Stimulated activated CD4-positive, alpha-beta T cell treated with anti-CD3 and anti-CD28 coated beads, Interleukin-4, amount 100 ng/mL, for 1 hour (primary cell): Measurements from ENCODE around the gene PCAT7.
"Not testable (repeated sequence)": the region's sequence is repeated elsewhere in the genome, so short reads cannot be mapped to it uniquely, and the experiment has no call there.

Experiments
- DNase-seq: peaks from one replicate; pipeline ENCODE4 v3.0.0-alpha.2; 2020

PCAT7 gene

GRCh38 chr9:94564279-94564678, 9.4 kb downstream of the PCAT7 start:
- DNase-seq = not testable (repeated sequence)

- DNase-seq = no peak
These were observed 11.7 kb downstream of the PCAT7 start for GRCh38 chr9:94566550-94566949.

DNA sequence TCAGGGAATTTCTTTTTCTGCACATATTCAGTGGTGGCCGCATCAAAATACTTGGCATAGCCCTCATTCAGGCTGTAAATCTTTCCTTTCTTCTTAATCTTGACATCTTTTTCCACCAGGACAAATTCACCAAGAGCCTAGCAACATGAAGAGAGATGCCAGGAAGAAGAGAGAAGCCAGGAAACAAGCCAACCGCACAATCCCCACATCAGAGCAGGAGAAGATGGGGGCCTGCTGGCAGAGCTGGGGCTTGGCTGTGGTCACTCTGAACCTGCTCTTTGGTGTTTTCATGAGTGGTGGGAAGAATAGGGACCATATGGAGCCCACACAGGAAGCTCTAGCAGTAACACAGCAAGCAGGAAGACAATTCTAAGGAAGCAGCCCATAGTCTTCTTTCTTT, 12.4 kb downstream of the PCAT7 start:
- DNase-seq = no peak

DNA sequence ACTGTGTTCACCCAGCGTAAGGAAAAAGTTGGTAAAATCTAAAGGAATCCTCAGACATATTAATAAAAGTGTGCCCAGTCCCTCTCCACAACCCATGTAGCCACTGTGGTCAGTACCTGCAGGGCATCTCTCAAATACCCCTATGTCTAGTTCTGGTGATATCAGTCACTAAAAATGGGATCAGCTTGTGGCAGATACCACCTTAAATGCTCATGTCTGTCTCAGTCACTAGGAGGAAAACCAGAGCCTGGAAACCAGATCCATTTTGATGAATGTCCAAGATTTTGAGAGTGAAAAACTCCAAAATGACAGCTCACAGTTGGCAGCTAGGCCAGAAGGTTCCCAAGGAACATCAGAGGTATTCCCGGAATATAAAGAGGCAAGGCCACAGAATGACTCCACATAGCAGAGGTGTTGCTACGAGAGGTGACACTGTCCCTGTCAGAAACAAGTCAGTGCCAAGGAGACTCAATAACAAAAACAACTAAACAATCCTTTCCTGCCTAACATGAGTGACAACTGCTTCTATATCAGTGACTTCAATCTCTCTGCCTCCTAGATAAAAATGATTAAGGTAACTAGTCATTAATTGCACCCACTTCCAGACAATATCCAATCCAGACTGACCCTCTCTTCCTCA, 13.5 kb downstream of the PCAT7 start:
- no peak for DNase-seq

- DNase-seq = no peak
These were observed 14.3 kb downstream of the PCAT7 start for GRCh38 chr9:94568972-94569712.

DNA sequence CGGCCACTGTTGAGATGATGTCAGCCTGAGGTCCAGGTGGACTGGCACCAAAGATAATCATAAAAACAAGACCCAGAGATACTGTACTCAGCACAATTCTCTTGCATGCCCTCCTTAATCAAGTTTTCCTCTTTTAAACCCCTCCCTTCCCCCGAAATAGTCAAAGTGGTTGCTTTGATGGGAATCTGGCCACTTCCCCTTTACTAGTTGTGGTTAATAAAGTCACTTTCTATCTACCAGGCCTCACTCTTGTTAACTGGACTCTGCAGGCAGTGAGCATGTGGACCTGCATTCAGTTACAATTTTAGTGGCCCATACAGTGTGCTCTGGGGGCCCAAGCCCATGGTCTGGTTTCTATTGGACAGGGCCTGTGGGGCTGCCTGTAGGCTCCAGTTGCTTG, 21.2 kb downstream of the PCAT7 start:
- DNase-seq = no peak

- no peak for DNase-seq
These were observed 22.2 kb downstream of the PCAT7 start for GRCh38 chr9:94577036-94577435.

DNA sequence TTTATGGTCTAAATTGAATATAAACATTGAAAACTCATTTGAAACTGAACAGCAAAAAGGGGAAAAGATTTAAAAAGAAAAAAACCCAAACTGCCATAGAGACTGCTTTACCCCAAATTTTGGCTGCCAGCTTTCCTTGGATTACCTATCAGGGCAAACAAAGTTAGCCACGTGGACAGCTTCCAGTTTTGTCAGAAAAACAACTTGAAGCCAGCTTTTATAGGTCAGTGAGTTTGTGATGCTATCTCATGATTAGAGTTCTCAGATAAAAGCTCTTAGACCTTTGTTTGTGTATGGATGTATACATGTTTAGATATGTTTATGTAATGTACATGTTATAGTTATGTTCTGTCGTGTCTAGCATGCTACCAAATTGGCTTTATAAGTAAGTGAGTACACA, 22.7 kb downstream of the PCAT7 start:
- DNase-seq = no peak

- DNase-seq = no peak
These were observed 26.8 kb downstream of the PCAT7 start for GRCh38 chr9:94581728-94582127.

- no peak for DNase-seq
These were observed 29.7 kb downstream of the PCAT7 start for GRCh38 chr9:94584555-94584954.

- no peak for DNase-seq
These were observed 31.4 kb downstream of the PCAT7 start for GRCh38 chr9:94586316-94586715.

DNA sequence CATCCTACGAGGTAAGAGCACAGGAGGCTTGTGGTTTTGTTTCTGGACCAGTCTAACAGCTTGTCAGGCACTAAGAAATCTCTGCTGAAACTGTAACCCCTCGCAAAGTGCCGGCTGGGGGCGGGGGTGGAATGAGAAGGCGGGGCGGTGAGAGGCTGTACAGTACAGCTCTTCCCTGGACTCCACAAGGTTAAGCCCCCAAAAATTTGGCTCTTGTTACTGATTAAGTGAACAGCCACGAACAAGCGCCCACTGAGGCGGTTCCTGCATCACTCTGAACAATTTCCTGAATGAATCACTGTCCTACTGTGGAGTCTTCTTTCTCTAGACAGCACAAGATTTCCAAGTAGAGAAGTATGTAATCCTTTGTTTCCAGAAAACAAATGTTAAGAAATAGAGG, 31.9 kb downstream of the PCAT7 start:
- no peak for DNase-seq

GRCh38 chr9:94588681-94589080, 33.8 kb downstream of the PCAT7 start:
- no peak for DNase-seq

- not testable (repeated sequence) for DNase-seq
These were observed 36.2 kb downstream of the PCAT7 start for GRCh38 chr9:94591046-94591545.

DNA sequence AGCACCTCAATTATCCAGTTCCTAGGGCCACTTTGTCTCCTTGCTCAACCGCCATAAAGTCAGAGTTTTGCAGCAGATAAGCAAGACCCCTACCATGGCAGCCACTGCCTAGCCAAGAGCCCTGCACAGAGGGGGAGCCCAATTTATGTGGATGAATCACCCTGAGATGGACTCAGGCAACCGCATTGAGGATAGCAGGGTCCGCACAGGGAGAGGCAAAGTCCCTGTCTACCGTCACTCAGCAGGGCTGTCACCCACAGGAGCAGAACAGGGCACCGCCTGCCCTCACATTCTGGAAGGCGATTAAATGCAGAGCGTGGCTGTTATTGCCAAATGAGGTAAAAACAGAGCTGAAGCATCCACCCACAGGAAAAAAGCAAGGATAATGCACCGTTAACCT, 37.0 kb downstream of the PCAT7 start:
- no peak for DNase-seq

GRCh38 chr9:94592683-94593082, 37.8 kb downstream of the PCAT7 start:
- DNase-seq = not testable (repeated sequence)

GRCh38 chr9:94593459-94594345, 38.8 kb downstream of the PCAT7 start, which contains the start of gene FBP2:
Gene FBP2 (minus strand): TSS chr9:94593824. CDS start chr9:94593726, 98 bp downstream.
- no peak for DNase-seq

DNA sequence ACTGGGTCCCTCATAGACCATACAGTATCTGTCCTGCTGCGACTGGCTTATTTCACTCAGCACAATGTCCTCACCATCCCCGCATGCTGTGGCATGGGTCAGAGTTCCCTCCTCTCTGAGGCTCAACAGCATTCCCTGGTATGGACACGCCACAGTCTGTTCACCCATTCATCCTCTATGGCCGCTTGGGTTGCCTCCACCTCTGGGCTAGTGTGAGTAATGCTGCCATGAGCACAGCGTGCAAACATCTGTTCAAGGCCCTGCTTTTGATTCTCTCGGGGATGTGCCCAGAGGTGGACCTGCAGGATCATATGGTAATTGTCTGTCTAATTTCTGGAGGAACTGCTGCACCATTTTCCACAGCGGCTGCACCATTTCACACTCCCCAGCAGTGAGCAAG, 44.2 kb downstream of the PCAT7 start:
- no peak for DNase-seq

DNA sequence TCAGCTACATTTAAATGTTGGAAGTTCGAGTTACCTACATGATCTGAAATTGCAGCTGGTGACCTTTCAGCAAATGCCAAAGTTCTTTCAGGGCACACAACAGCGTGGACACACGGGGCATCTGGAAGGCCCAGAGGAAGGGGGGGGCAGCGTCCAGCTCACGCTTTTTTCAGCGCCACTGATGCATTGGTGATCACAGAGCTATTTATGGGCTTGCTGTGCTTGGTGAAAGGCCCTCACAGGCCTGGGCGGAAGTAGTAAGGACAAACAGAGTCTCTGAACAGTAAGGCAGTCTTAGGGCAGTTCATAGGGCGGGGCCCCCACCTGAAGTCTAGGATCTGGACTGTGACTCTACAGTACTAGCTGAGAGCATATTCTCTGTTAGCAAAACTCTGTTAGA, 45.4 kb downstream of the PCAT7 start:
- no peak for DNase-seq

GRCh38 chr9:94600715-94601114, 45.8 kb downstream of the PCAT7 start:
- no peak for DNase-seq

DNA sequence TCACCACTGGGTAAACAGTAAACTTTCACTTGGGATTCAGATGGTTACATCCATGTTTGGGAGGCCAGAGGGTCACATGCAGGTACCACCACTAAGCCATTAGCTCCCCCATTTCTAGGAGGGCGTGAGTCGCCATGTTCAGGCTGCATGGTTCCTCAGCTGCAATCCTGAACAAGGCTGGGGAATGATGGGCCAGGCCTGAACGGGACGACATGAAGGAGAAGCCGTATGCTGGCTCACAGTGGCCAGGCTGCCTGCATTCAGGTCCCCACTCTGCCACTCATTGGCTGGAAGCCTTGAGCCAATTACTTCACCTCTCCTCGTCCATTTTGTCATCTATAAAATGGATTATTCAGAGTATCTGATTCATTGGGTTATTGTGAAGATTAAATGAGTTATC, 47.8 kb downstream of the PCAT7 start:
- no peak for DNase-seq

DNA sequence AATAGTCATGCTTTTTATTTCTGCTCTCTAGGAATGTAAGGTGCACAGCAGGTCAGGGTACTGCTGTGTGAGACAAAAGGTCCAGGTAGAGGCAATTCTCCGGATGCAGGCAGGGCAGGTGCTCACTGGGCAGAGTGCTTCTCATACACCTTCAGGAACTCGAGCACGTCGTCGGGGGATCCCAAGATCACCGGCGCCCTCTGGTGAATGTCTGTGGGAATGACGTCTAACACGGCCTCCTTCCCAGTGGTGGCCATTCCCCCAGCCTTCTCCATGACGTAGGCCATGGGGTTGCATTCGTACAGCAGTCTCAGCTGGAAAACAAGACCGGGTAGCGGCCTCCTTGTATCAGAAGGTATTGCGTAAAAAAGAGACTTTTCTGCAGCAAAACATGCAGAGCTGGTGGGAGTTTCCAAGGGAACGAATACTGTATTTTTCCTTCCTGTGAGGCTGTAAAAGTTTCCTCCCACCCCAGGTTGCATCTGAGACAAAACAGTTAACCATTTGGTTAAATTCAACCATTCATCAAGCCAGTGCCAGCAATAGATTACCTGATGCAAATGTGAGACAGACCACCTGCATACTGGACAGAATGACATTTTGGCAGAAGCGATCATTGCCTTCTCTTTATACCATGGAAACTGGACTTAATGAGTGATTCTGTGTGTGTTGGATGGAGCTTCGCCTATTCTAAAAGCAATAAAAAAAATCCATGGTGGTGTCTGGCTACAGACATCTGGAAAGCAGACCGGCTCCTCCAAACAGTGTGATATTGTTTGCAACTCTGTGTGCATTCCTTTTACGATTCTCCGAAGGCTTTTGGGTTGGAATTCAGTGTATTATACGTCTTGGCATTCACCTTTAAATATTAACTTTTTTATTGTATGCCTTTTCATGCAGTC, 48.6 kb downstream of the PCAT7 start:
- DNase-seq = peak; percentile 61
